ENCODE measurements around the gene WWC1.

Gene WWC1

DNA sequence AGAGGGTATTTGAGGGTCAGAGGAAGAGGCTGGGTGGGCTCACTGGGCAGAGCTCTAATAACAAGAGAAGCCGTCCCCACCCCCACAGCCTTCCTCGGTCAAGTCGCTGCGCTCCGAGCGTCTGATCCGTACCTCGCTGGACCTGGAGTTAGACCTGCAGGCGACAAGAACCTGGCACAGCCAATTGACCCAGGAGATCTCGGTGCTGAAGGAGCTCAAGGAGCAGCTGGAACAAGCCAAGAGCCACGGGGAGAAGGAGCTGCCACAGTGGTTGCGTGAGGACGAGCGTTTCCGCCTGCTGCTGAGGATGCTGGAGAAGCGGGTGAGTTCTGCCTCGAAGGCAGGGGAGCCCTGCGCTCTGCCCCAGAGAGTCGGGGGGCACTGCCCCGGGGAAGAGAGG is 173.2 kb downstream of the WWC1 start:
- H3K4me3 Mint-ChIP-seq: no peak overlapping the region
- no peaks in the 10 kb centered on the region for H3K27me3 Mint-ChIP-seq (ENCODE audit: low read depth)
- H3K4me1 Mint-ChIP-seq (ENCODE audit: low read depth): no peaks in the 10 kb centered on the region
- no peak for DNase-seq (ENCODE audit: low spot score)
- H3K9me3 Mint-ChIP-seq: no peaks in the 10 kb centered on the region
- no peak overlapping the region for H3K27ac Mint-ChIP-seq
- no peaks in the 10 kb centered on the region for H3K36me3 Mint-ChIP-seq (ENCODE audit: low read depth)

DNA sequence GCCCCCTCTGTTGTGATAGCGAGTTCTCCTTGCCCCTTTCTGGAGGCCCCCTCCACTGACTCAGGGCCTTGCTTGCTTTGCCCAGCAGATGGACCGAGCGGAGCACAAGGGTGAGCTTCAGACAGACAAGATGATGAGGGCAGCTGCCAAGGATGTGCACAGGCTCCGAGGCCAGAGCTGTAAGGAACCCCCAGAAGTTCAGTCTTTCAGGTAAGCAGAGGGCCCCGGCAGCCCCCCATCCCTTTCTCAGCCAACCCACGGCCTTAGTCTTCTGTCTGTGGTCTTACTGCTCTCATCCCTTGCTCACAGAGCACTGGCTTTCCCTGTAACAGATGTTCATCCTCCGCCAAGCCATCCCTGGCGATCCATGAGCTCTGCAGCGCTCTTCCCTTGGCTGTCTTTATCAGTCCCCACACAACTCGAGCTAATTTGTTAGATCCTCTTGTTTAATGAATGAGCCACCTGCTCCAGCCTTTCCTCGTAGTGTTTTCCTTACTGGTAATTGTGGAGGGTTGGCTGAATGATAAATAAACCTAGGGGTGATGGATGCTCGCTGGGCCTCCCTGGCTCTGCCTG is 176.4 kb downstream of the WWC1 start:
- no peaks in the 10 kb centered on the region for H3K36me3 Mint-ChIP-seq (ENCODE audit: low read depth)
- no peaks in the 10 kb centered on the region for H3K27me3 Mint-ChIP-seq (ENCODE audit: low read depth)
- no peak for DNase-seq (ENCODE audit: low spot score)
- no peaks in the 10 kb centered on the region for H3K4me1 Mint-ChIP-seq (ENCODE audit: low read depth)
- H3K27ac Mint-ChIP-seq: no peak overlapping the region
- no peaks in the 10 kb centered on the region for H3K9me3 Mint-ChIP-seq
- no peak overlapping the region for H3K4me3 Mint-ChIP-seq

DNA sequence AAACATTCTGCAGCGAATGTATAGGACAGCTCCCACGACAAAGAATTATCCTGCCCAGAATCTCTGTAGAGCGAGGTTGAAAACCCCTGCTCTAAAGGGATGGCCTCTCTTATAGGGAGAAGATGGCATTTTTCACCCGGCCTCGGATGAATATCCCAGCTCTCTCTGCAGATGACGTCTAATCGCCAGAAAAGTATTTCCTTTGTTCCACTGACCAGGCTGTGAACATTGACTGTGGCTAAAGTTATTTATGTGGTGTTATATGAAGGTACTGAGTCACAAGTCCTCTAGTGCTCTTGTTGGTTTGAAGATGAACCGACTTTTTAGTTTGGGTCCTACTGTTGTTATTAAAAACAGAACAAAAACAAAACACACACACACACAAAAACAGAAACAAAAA is 177.4 kb downstream of the WWC1 start:
- H3K4me1 Mint-ChIP-seq (ENCODE audit: low read depth): no peaks in the 10 kb centered on the region
- no peak overlapping the region for H3K4me3 Mint-ChIP-seq
- no peaks in the 10 kb centered on the region for H3K36me3 Mint-ChIP-seq (ENCODE audit: low read depth)
- DNase-seq (ENCODE audit: low spot score): no peak
- no peaks in the 10 kb centered on the region for H3K9me3 Mint-ChIP-seq
- no peak overlapping the region for H3K27ac Mint-ChIP-seq
- peaks cover 2% of the 10 kb centered on the region for H3K27me3 Mint-ChIP-seq (ENCODE audit: low read depth)

DNA sequence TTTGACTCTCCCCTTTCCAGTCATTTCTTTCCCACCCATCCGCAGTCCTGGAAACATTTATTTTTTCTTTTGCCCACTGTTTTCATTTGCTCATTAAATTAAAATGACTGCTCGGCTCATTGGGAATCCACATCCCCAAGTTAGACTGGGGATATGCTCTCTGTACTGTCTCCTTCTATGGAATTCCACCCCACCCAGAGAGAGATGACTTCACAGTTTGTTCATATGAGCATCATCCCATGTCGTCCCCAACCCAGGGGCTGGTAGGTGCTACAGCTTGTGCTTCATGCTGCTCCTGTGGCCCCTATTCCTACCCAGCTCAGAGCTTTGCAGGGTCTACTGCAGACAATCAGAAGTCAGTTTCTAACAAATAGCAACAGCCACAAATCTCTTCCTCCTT is 178.4 kb downstream of the WWC1 start:
- no peaks in the 10 kb centered on the region for H3K4me1 Mint-ChIP-seq (ENCODE audit: low read depth)
- no peak overlapping the region for H3K27ac Mint-ChIP-seq
- no peaks in the 10 kb centered on the region for H3K9me3 Mint-ChIP-seq
- no peak for DNase-seq (ENCODE audit: low spot score)
- no peak overlapping the region for H3K4me3 Mint-ChIP-seq
- peaks cover 2% of the 10 kb centered on the region for H3K27me3 Mint-ChIP-seq (ENCODE audit: low read depth)
- H3K36me3 Mint-ChIP-seq (ENCODE audit: low read depth): no peaks in the 10 kb centered on the region

DNA sequence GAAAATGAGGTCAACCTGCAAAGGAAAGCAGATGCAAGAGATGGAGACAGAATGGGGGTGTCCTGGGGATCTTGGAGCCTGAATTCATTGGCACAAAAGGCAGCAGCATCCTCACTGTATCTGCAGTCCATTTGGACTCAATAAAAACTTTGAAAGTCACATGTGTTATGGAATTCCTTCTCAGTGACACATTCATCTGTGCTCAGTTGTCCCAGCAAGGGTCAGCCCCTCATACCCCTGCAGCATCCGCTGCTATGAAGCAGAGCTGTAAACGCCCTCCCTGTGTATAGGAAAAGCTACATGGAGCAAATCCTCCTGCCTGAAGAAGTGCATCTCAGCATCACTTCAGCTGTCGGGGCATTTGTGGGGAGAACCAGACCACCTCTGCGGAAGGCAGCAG is 180.3 kb downstream of the WWC1 start:
- H3K4me1 Mint-ChIP-seq (ENCODE audit: low read depth): no peaks in the 10 kb centered on the region
- H3K4me3 Mint-ChIP-seq: no peak overlapping the region
- H3K27me3 Mint-ChIP-seq (ENCODE audit: low read depth): peaks cover 2% of the 10 kb centered on the region
- DNase-seq (ENCODE audit: low spot score): no peak
- H3K9me3 Mint-ChIP-seq: no peaks in the 10 kb centered on the region
- no peak overlapping the region for H3K27ac Mint-ChIP-seq
- no peaks in the 10 kb centered on the region for H3K36me3 Mint-ChIP-seq (ENCODE audit: low read depth)

DNA sequence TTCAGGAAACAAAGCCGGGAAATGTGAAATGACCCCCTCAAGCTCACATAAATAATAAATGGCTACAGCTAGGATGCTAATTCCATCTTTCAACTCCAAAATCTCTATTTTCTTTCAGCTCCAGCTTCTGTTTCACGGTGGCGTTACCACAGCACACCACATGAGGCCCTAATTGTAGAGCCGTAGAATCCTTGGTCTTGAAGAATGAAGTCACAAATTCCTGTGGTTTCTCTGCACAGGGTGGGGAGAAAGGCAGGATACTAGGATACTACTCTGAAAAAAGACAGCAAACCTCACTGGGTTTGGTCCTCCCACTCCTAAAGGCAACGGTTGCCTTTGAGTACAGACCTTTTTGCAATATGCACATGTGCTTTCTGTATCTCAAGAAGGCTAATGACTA is 180.9 kb downstream of the WWC1 start:
- H3K4me1 Mint-ChIP-seq (ENCODE audit: low read depth): peaks cover 3% of the 10 kb centered on the region
- H3K4me3 Mint-ChIP-seq: no peak overlapping the region
- peaks cover 6% of the 10 kb centered on the region for H3K27me3 Mint-ChIP-seq (ENCODE audit: low read depth)
- no peaks in the 10 kb centered on the region for H3K36me3 Mint-ChIP-seq (ENCODE audit: low read depth)
- DNase-seq (ENCODE audit: low spot score): no peak
- H3K27ac Mint-ChIP-seq: no peak overlapping the region
- H3K9me3 Mint-ChIP-seq: no peaks in the 10 kb centered on the region

DNA sequence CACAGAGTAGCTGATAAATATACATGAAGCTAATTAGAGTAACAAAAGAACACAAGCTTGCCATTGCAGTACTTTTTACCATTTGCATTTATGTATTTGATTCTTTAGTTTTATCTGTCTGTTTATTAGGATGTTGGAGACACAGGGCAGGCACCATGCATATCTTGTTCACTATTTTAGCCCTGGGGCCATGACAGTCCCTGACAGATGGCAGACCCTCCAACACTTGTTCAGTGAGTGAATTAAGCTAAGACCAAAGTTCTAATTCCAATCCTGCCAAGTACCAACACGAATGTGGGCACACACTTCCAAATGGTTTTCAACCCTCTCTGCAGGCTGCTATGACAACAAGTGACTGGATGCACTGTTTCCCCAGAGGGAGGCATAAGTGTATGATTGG is 182.9 kb downstream of the WWC1 start:
- H3K36me3 Mint-ChIP-seq (ENCODE audit: low read depth): no peaks in the 10 kb centered on the region
- H3K27ac Mint-ChIP-seq: no peak overlapping the region
- no peaks in the 10 kb centered on the region for H3K9me3 Mint-ChIP-seq
- H3K4me1 Mint-ChIP-seq (ENCODE audit: low read depth): peaks cover 4% of the 10 kb centered on the region
- H3K4me3 Mint-ChIP-seq: no peak overlapping the region
- H3K27me3 Mint-ChIP-seq (ENCODE audit: low read depth): peaks cover 7% of the 10 kb centered on the region
- DNase-seq (ENCODE audit: low spot score): no peak

DNA sequence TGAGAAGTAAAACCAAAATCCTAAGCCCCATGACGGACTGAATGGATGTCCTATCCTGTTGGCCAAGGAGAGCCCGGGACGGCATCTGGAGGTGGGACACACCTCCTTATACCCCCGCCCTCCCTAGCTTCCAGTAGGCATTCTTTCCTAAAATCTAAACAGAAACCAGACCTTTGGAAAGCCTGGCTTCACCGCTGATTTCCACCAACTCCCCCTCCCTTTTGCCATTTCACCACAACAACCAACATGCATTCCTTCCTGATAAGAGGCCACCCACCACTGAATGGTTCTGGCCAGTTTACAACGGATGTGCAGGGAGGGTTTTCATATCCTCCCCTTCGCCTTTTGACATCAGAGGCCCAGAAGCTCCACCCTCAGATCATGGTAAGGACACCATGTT is 185.6 kb downstream of the WWC1 start:
- Mint-ChIP-seq H3K4me1 (ENCODE audit: low read depth) (peaks cover 10% of the 10 kb centered on the region), H3K36me3 (ENCODE audit: low read depth) (no peaks in the 10 kb centered on the region), H3K27ac (no peak overlapping the region), H3K4me3 (no peak overlapping the region), H3K9me3 (no peaks in the 10 kb centered on the region), H3K27me3 (ENCODE audit: low read depth) (peaks cover 9% of the 10 kb centered on the region)
- DNase-seq (ENCODE audit: low spot score): no peak

DNA sequence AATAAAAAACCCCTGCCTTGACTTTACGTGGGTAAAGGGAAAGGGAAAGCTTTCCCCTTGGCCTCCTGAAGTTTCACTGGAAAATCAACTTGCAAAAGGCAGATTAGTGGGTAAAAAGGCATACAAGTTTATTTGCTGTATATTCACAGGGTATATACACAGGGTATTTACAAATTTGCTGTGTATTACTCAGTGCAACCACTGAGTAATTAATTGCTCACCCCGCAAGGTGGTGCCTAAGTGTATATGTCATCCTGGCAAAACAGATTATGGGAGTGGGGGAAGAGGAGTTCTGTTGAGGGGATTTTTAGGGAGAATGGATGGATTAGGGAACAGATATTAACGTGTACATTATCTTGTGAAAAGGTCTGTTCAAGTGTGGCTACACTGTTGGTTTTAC is 187.7 kb downstream of the WWC1 start:
- Mint-ChIP-seq H3K27ac (no peak overlapping the region), H3K36me3 (ENCODE audit: low read depth) (no peaks in the 10 kb centered on the region), H3K27me3 (ENCODE audit: low read depth) (peaks cover 8% of the 10 kb centered on the region), H3K9me3 (no peaks in the 10 kb centered on the region), H3K4me1 (ENCODE audit: low read depth) (peaks cover 14% of the 10 kb centered on the region), H3K4me3 (no peak overlapping the region)
- no peak for DNase-seq (ENCODE audit: low spot score)

DNA sequence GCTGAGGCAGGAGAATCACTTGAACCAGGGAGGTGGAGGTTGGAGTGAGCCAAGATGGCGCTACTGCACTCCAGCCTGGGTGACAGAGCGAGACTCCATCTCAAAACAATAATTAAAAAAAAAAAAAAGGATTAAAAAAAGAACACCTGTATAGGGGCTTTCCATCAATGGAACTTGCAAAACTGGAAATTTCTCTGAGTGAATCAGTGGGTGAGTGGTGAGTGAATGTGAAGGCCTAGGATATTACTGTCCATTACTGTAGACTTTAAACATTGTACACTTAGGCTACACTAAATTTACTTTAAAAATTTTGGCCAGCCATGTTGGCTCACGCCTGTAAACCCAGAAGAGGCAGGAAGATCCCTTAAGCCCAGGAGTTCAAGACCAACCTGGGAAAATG is 189.2 kb downstream of the WWC1 start:
- DNase-seq (ENCODE audit: low spot score): no peak
- Mint-ChIP-seq H3K4me1 (ENCODE audit: low read depth) (peaks cover 19% of the 10 kb centered on the region), H3K27ac (no peak overlapping the region), H3K36me3 (ENCODE audit: low read depth) (no peaks in the 10 kb centered on the region), H3K9me3 (no peaks in the 10 kb centered on the region), H3K4me3 (no peak overlapping the region), H3K27me3 (ENCODE audit: low read depth) (peaks cover 8% of the 10 kb centered on the region)

DNA sequence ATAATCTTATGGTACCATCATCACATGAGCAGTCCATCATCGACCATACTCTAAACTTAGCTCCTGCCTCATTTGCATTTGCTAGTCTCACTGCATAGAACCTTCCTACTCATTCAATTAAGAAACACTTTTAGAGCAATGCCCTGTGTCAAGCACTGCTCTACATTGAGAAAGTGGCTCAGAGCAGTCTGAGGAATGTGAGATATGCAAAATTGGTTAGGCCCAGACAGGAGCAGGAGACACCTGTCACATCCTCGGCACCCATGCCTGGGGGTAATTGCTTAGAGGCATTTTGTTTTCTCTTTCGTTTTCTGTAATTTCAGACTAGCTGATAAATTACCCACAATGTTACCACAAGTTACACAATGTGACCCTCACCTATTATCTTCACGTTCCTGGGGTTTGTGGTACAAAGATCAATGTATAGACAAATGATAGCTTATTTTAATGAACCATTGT is 189.9 kb downstream of the WWC1 start:
- Mint-ChIP-seq H3K4me3 (no peak overlapping the region), H3K36me3 (ENCODE audit: low read depth) (no peaks in the 10 kb centered on the region), H3K27ac (no peak overlapping the region), H3K4me1 (ENCODE audit: low read depth) (peaks cover 24% of the 10 kb centered on the region), H3K27me3 (ENCODE audit: low read depth) (peaks cover 8% of the 10 kb centered on the region), H3K9me3 (no peaks in the 10 kb centered on the region)
- DNase-seq (ENCODE audit: low spot score): no peak

DNA sequence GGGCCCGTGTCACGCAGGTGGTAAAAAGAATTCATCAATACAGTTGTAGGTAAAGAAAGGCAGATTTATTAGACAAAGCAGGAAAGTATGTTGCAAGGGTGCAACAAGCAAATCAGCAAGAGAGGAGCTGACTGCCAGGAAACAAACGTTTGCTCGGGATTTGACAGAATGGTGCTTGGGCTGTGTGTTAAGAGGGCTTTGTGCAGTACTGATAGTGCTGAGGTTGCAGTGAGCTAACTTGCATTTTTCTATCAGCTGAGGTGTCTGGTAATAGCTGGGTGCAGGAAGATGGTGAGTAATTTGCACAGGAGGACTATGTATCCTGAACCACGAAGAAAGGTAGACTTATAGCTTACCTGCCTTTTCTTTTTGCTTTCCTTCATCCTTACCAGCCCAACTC is 190.9 kb downstream of the WWC1 start:
- no peak for DNase-seq (ENCODE audit: low spot score)
- H3K36me3 Mint-ChIP-seq (ENCODE audit: low read depth): peaks cover 5% of the 10 kb centered on the region
- H3K4me1 Mint-ChIP-seq (ENCODE audit: low read depth): peaks cover 26% of the 10 kb centered on the region
- peaks cover 3% of the 10 kb centered on the region for H3K27me3 Mint-ChIP-seq (ENCODE audit: low read depth)
- H3K27ac Mint-ChIP-seq: no peak overlapping the region
- no peaks in the 10 kb centered on the region for H3K9me3 Mint-ChIP-seq
- no peak overlapping the region for H3K4me3 Mint-ChIP-seq

DNA sequence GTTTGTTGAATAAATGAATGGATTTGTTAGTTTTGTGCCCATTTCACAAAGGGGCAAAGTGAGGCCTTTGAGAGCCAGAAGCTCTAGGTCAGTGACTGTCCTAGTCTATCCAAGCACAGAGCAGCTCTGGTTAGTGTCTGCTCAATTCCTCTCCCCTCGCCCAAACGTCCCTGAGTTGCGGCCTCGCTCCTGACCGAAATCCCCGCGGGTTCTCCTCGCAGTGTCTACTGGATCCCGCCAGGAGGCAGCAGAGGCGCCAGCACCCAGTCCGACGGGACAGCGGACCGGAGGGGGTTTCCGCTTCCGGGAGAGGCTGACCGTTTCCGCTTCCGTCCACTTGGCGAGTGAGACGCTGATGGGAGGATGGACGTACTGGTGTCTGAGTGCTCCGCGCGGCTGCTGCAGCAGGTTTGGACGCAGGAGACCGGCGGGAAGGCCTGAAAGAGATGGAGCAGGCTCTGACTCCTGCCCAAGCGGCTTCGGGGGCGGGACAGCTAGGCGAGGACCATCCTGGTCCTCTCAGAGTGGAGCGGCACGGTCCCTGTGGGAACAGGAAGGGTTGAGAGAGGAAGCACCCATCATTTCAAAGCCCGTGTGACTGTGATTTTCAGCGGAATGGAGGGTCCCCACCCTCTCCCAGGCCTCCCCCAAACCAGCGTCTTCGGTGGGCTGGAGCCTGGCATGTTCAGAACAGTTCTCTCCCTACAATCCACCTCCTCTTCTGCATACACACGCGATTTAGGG is 194.9 kb downstream of the WWC1 start, which contains the start of gene RARS1:
TSS of gene RARS1 (plus strand) at position 336 of the 744 bp plus-strand sequence. CDS start at position 364, 28 bp downstream.
- peak within 1 kb of the TSS; percentile 78 for H3K27ac Mint-ChIP-seq
- peaks cover 29% of the 10 kb centered on the region for H3K4me1 Mint-ChIP-seq (ENCODE audit: low read depth)
- no peaks in the 10 kb centered on the region for H3K27me3 Mint-ChIP-seq (ENCODE audit: low read depth)
- peaks cover 20% of the 10 kb centered on the region for H3K36me3 Mint-ChIP-seq (ENCODE audit: low read depth)
- H3K9me3 Mint-ChIP-seq: no peaks in the 10 kb centered on the region
- peak; percentile 90 for DNase-seq (ENCODE audit: low spot score)
- H3K4me3 Mint-ChIP-seq: peak within 1 kb of the TSS; percentile 96

DNA sequence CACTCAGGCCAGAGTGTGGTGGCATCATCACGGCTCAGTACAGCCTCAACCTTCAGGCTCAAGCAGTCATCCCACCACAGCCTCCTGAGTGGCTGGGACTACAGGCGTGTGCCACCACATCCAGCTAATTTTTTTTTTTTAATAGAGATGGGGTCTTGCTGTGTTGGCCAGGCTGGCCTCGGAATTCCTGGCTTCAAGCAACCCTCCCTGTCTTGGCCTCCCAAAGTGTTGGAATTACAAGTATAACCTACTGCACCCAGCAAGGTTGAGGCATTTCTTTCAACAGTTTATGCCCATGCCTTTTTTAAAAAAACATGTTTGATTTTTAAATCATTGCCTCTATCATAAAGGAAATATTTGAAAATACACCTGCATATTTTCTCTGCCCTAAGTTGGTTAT is 197.6 kb downstream of the WWC1 start:
- H3K36me3 Mint-ChIP-seq (ENCODE audit: low read depth): peaks cover 38% of the 10 kb centered on the region

More for the DNA sequence above, 197.6 kb downstream of the WWC1 start:
- Mint-ChIP-seq H3K4me1 (ENCODE audit: low read depth) (peaks cover 24% of the 10 kb centered on the region), H3K9me3 (no peaks in the 10 kb centered on the region), H3K27ac (no peak overlapping the region), H3K27me3 (ENCODE audit: low read depth) (no peaks in the 10 kb centered on the region), H3K4me3 (no peak overlapping the region)
- DNase-seq (ENCODE audit: low spot score): no peak

Data from T-helper 2 cell treated with Interferon-gamma antibody and Interleukin-4, amounts not matched to agents 5 μg/mL and 100 μg/mL, for 36 hours (primary cell).